ENCODE measurements around the gene ZNF423.

The ZNF423 gene

GRCh38 chr16:49854796-49855203 lies 1.1 kb downstream of the ZNF423 start:
- Histone ChIP-seq H2AFZ (ENCODE audit: low read length) (no peak overlapping the region), H3K9me2 (ENCODE audit: low read depth, low read length) (no peaks in the 10 kb centered on the region), H3K36me3 (ENCODE audit: insufficient read depth, low read length) (no peaks in the 10 kb centered on the region), H3K4me2 (ENCODE audit: low read length) (peak overlapping the region; percentile 73; the same call in 1 of the 2 replicates), H3K4me3 (ENCODE audit: low read depth, low read length, poor library complexity, severe bottlenecking) (peak overlapping the region; percentile 66), H3K9ac (ENCODE audit: low read length) (no peak overlapping the region; the same call in 1 of the 2 replicates), H4K20me1 (ENCODE audit: insufficient read depth, low read length) (no peaks in the 10 kb centered on the region), H3K27me3 (ENCODE audit: insufficient read depth, low read length) (0 out of 2 replicates have a peak, but pooled peaks cover 20% of the 10 kb centered on the region), H3K4me1 (ENCODE audit: insufficient read depth, low read length, severe bottlenecking) (peaks cover 6% of the 10 kb centered on the region), H3F3A (ENCODE audit: insufficient read depth, low read length) (no peaks in the 10 kb centered on the region), H3K9me3 (ENCODE audit: low read length) (no peaks in the 10 kb centered on the region), H3K27ac (ENCODE audit: low read depth, low read length, poor library complexity, severe bottlenecking) (no peak overlapping the region), H3K79me2 (ENCODE audit: insufficient read depth, low read length) (no peaks in the 10 kb centered on the region)
- no peak for TF ChIP-seq EZH2 (IDR thresholded peaks at IDR 0.05; ENCODE audit: borderline replicate concordance, low read length)
- TF ChIP-seq, protein P1, sequence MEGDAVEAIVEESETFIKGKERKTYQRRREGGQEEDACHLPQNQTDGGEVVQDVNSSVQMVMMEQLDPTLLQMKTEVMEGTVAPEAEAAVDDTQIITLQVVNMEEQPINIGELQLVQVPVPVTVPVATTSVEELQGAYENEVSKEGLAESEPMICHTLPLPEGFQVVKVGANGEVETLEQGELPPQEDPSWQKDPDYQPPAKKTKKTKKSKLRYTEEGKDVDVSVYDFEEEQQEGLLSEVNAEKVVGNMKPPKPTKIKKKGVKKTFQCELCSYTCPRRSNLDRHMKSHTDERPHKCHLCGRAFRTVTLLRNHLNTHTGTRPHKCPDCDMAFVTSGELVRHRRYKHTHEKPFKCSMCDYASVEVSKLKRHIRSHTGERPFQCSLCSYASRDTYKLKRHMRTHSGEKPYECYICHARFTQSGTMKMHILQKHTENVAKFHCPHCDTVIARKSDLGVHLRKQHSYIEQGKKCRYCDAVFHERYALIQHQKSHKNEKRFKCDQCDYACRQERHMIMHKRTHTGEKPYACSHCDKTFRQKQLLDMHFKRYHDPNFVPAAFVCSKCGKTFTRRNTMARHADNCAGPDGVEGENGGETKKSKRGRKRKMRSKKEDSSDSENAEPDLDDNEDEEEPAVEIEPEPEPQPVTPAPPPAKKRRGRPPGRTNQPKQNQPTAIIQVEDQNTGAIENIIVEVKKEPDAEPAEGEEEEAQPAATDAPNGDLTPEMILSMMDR (IDR thresholded peaks at IDR 0.05; ENCODE audit: low read length), result no peak

GRCh38 chr16:49854188-49854795 lies 1.6 kb downstream of the ZNF423 start:
- Histone ChIP-seq H3K27ac (ENCODE audit: low read depth, low read length, poor library complexity, severe bottlenecking) (no peak overlapping the region), H3K4me2 (ENCODE audit: low read length) (peak overlapping the region; percentile 73; the same call in 1 of the 2 replicates), H3K4me1 (ENCODE audit: insufficient read depth, low read length, severe bottlenecking) (peaks cover 6% of the 10 kb centered on the region), H4K20me1 (ENCODE audit: insufficient read depth, low read length) (no peaks in the 10 kb centered on the region), H3K9ac (ENCODE audit: low read length) (no peak overlapping the region), H3K9me2 (ENCODE audit: low read depth, low read length) (no peaks in the 10 kb centered on the region), H3F3A (ENCODE audit: insufficient read depth, low read length) (no peaks in the 10 kb centered on the region), H2AFZ (ENCODE audit: low read length) (no peak overlapping the region), H3K4me3 (ENCODE audit: low read depth, low read length, poor library complexity, severe bottlenecking) (peak overlapping the region; percentile 66), H3K9me3 (ENCODE audit: low read length) (no peaks in the 10 kb centered on the region), H3K79me2 (ENCODE audit: insufficient read depth, low read length) (no peaks in the 10 kb centered on the region), H3K27me3 (ENCODE audit: insufficient read depth, low read length) (0 out of 2 replicates have a peak, but pooled peaks cover 20% of the 10 kb centered on the region), H3K36me3 (ENCODE audit: insufficient read depth, low read length) (no peaks in the 10 kb centered on the region)
- TF ChIP-seq EZH2 (IDR thresholded peaks at IDR 0.05; ENCODE audit: borderline replicate concordance, low read length), result no peak
- TF ChIP-seq, protein P1 (IDR thresholded peaks at IDR 0.05; ENCODE audit: low read length), result no peak

DNA sequence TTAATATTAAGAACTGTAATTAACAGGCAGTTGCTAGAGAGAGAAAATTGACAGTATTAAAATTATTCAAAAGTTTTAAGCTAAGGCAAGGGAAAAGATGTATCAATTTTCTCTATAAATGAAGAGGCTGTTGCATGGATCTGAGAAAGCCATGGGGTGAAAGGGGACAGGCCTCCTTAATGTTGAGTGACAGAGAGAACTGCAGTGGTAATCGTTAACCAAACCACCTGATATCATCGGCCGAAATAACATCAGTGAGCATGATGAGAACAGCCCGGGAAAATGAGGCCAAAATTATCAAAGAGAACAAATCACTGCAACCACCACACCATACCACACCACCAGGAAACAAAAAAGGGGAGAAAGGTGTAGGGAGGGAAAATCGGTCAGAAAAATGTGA lies 3.6 kb downstream of the ZNF423 start:
- no peaks in the 10 kb centered on the region for H3F3A ChIP-seq (ENCODE audit: insufficient read depth, low read length)
- no peaks in the 10 kb centered on the region for H3K36me3 ChIP-seq (ENCODE audit: insufficient read depth, low read length)
- H3K4me1 ChIP-seq (ENCODE audit: insufficient read depth, low read length, severe bottlenecking), result no peaks in the 10 kb centered on the region
- TF ChIP-seq, protein P1 (IDR thresholded peaks at IDR 0.05; ENCODE audit: low read length), result no peak
- TF ChIP-seq EZH2 (IDR thresholded peaks at IDR 0.05; ENCODE audit: borderline replicate concordance, low read length), result no peak
- H3K9me2 ChIP-seq (ENCODE audit: low read depth, low read length), result no peaks in the 10 kb centered on the region
- 0 out of 2 replicates have a peak, but pooled peaks cover 13% of the 10 kb centered on the region for H3K27me3 ChIP-seq (ENCODE audit: insufficient read depth, low read length)
- H4K20me1 ChIP-seq (ENCODE audit: insufficient read depth, low read length), result no peaks in the 10 kb centered on the region
- H3K79me2 ChIP-seq (ENCODE audit: insufficient read depth, low read length), result no peaks in the 10 kb centered on the region
- H3K9me3 ChIP-seq (ENCODE audit: low read length), result no peaks in the 10 kb centered on the region
- H2AFZ ChIP-seq (ENCODE audit: low read length), result no peak overlapping the region
- H3K4me2 ChIP-seq (ENCODE audit: low read length), result no peak overlapping the region
- no peak overlapping the region for H3K27ac ChIP-seq (ENCODE audit: low read depth, low read length, poor library complexity, severe bottlenecking)
- H3K9ac ChIP-seq (ENCODE audit: low read length), result no peak overlapping the region
- H3K4me3 ChIP-seq (ENCODE audit: low read depth, low read length, poor library complexity, severe bottlenecking), result no peak overlapping the region
